ENCODE results near the gene PSMD14. TPM values are rescaled to one million over a fixed set of nuclear protein-coding genes. Genes with fewer than 3 reads are reported as not detected.

PSMD14 gene
- total RNA-seq, 1 experiment from 2014 or later, result 83.7 TPM

GRCh38 chr2:161423421-161424393, 115.5 kb downstream of the PSMD14 start:
- H2BK120ac ChIP-seq (ENCODE audit: low read depth, low read length, poor library complexity, severe bottlenecking), result no peak overlapping the region
- peak overlapping the region; percentile 65 for H3K4me2 ChIP-seq (ENCODE audit: insufficient read depth, insufficient read length, low read length)
- no peak overlapping the region for H2BK15ac ChIP-seq (ENCODE audit: low read depth, low read length)
- H3K23me2 ChIP-seq (ENCODE audit: insufficient read length, low read depth, low read length, poor library complexity, severe bottlenecking), result peaks cover 19% of the 10 kb centered on the region
- Mint-ChIP-seq H3K27me3 (ENCODE audit: low read depth) (peaks cover 97% of the 10 kb centered on the region), H3K4me1 (peaks cover 26 to 45% of the 10 kb centered on the region in 2 experiments), H3K4me3 (peak overlapping the region; percentile 63 to 83), H3K27ac (no peak overlapping the region), H3K36me3 (ENCODE audit: insufficient read depth in 1 of 3, low read depth in 3 of 3) (peaks cover 0 to 2% (median 0%) of the 10 kb centered on the region in 3 experiments; a peak in 1 of 7 replicates), H3K9me3 (peaks cover 3 to 6% of the 10 kb centered on the region in 2 experiments; a peak in 3 of 5 replicates)
- H3K4me1 ChIP-seq (ENCODE audit: insufficient read depth, low read length), result no peaks in the 10 kb centered on the region
- no peak overlapping the region for H4K8ac ChIP-seq (replicated peaks; ENCODE audit: insufficient read length, low read depth, low read length)
- peaks cover 96% of the 10 kb centered on the region for H3K27me3 ChIP-seq (ENCODE audit: insufficient read depth, low read length)
- H3K79me2 ChIP-seq (ENCODE audit: insufficient read depth, low read length), result no peaks in the 10 kb centered on the region
- no peak overlapping the region for H2AFZ ChIP-seq (ENCODE audit: low read length)
- H3K18ac ChIP-seq (ENCODE audit: insufficient read length, low read depth, low read length), result no peak overlapping the region
- no peaks in the 10 kb centered on the region for H4K20me1 ChIP-seq (ENCODE audit: control insufficient read depth, insufficient read depth, insufficient read length)
- H3K9me3 ChIP-seq (ENCODE audit: control insufficient read depth, low read depth, low read length), result no peaks in the 10 kb centered on the region
- no CpG with 5 or more reads among the region's 125 CpGs for WGBS (ENCODE audit: extremely low coverage, insufficient read length, low lambda C conversion rate)
- H2BK12ac ChIP-seq (ENCODE audit: insufficient read length, low read depth, low read length), result no peak overlapping the region
- H2BK20ac ChIP-seq (ENCODE audit: low read depth, low read length, poor library complexity, severe bottlenecking), result no peak overlapping the region
- H3K4ac ChIP-seq (ENCODE audit: low read depth, low read length), result no peak overlapping the region
- no peak overlapping the region for H3K9ac ChIP-seq (ENCODE audit: extremely low read depth, insufficient read length, low read length)
- no peak overlapping the region for H3K27ac ChIP-seq (ENCODE audit: insufficient read length, low read depth, low read length)
- no peaks in the 10 kb centered on the region for H3K79me1 ChIP-seq (ENCODE audit: insufficient read depth, low read depth, low read length, poor library complexity, severe bottlenecking)
- no peak overlapping the region for H3K14ac ChIP-seq (ENCODE audit: insufficient read depth, low read length)
- no peak; the same call in 2 of the 3 replicates for TF ChIP-seq CTCF (conservative IDR thresholded peaks at IDR 0.05)
- H2BK5ac ChIP-seq (ENCODE audit: insufficient read length, low read length), result no peak overlapping the region
- H2AK5ac ChIP-seq (ENCODE audit: insufficient read length, low read length), result no peak overlapping the region
- H4K5ac ChIP-seq (ENCODE audit: insufficient read length, low read depth, low read length), result no peak overlapping the region
- DNase-seq, result peak; percentile 61
- no peak overlapping the region for H3K23ac ChIP-seq (ENCODE audit: insufficient read length, low read depth, low read length)
- no peak overlapping the region for H4K91ac ChIP-seq (ENCODE audit: insufficient read length, low read depth, low read length)
- H3T11ph ChIP-seq (ENCODE audit: low read length), result no peak overlapping the region
- H3K56ac ChIP-seq (ENCODE audit: insufficient read length, low read depth, low read length), result no peak overlapping the region
